ENCODE results near the gene ZFYVE28. TPM values are rescaled to one million over a fixed set of nuclear protein-coding genes. Genes with fewer than 3 reads are reported as not detected.

Gene ZFYVE28
- total and polyA plus RNA-seq, 5 donors from 2014 or later = 8.5 to 86.4 (median 17.6) TPM

- Mint-ChIP-seq H3K9me3 (no peaks in the 10 kb centered on the region), H3K4me3 (no peak overlapping the region)
- H3K4me1 ChIP-seq (ENCODE audit: control insufficient read depth, insufficient read depth, low read length, poor library complexity, severe bottlenecking) = peaks cover 19% of the 10 kb centered on the region
Observed at GRCh38 chr4:2421928-2422327, 3.5 kb upstream of the ZFYVE28 start.

GRCh38 chr4:2419814-2420213, 1.4 kb upstream of the ZFYVE28 start:
- Mint-ChIP-seq H3K27ac (peak overlapping the region; percentile 26 to 83 (median 83)), H3K27me3 (peaks cover 40% of the 10 kb centered on the region), H3K36me3 (no peaks in the 10 kb centered on the region), H3K4me3 (peak overlapping the region; percentile 49 to 91 (median 89)), H3K9me3 (no peaks in the 10 kb centered on the region), H3K4me1 (peaks cover 6 to 39% (median 22%) of the 10 kb centered on the region in 4 donors)
- ATAC-seq (ENCODE audit: low read depth in 2 of 2) (no peak), DNase-seq (no peak)
- H3K4me3 ChIP-seq (ENCODE audit: low read depth, low read length) = no peak overlapping the region
- H3K4me1 ChIP-seq (ENCODE audit: control insufficient read depth, insufficient read depth, low read length, poor library complexity, severe bottlenecking) = peaks cover 36% of the 10 kb centered on the region
- no peaks in the 10 kb centered on the region for H3K36me3 ChIP-seq (ENCODE audit: control insufficient read depth, insufficient read depth, low read length)
- peaks cover 8% of the 10 kb centered on the region for H3K27me3 ChIP-seq (ENCODE audit: control insufficient read depth, insufficient read depth, low read length)
- H3K27ac ChIP-seq (ENCODE audit: insufficient read depth, low read length, poor library complexity, severe bottlenecking) = peak overlapping the region; percentile 93
- H3K9me3 ChIP-seq (ENCODE audit: control insufficient read depth in 2 of 2, low read length in 2 of 2) = no peaks in the 10 kb centered on the region

More at GRCh38 chr4:2421928-2422327, 3.5 kb upstream of the ZFYVE28 start:
- H3K36me3 Mint-ChIP-seq = no peaks in the 10 kb centered on the region
- peak overlapping the region in 1 of 3 donors; percentile 66 for H3K27ac Mint-ChIP-seq
- DNase-seq (no peak), ATAC-seq (ENCODE audit: low read depth in 2 of 2) (no peak)
- no peak overlapping the region for H3K4me3 ChIP-seq (ENCODE audit: low read depth, low read length)
- peaks cover 40% of the 10 kb centered on the region for H3K27me3 Mint-ChIP-seq
- H3K4me1 Mint-ChIP-seq = peaks cover 6 to 22% (median 10%) of the 10 kb centered on the region in 4 donors
- H3K27me3 ChIP-seq (ENCODE audit: control insufficient read depth, insufficient read depth, low read length) = peaks cover 8% of the 10 kb centered on the region
- no peak overlapping the region for H3K27ac ChIP-seq (ENCODE audit: insufficient read depth, low read length, poor library complexity, severe bottlenecking)
- H3K36me3 ChIP-seq (ENCODE audit: control insufficient read depth, insufficient read depth, low read length) = no peaks in the 10 kb centered on the region
- no peaks in the 10 kb centered on the region for H3K9me3 ChIP-seq (ENCODE audit: control insufficient read depth in 2 of 2, low read length in 2 of 2)

DNA sequence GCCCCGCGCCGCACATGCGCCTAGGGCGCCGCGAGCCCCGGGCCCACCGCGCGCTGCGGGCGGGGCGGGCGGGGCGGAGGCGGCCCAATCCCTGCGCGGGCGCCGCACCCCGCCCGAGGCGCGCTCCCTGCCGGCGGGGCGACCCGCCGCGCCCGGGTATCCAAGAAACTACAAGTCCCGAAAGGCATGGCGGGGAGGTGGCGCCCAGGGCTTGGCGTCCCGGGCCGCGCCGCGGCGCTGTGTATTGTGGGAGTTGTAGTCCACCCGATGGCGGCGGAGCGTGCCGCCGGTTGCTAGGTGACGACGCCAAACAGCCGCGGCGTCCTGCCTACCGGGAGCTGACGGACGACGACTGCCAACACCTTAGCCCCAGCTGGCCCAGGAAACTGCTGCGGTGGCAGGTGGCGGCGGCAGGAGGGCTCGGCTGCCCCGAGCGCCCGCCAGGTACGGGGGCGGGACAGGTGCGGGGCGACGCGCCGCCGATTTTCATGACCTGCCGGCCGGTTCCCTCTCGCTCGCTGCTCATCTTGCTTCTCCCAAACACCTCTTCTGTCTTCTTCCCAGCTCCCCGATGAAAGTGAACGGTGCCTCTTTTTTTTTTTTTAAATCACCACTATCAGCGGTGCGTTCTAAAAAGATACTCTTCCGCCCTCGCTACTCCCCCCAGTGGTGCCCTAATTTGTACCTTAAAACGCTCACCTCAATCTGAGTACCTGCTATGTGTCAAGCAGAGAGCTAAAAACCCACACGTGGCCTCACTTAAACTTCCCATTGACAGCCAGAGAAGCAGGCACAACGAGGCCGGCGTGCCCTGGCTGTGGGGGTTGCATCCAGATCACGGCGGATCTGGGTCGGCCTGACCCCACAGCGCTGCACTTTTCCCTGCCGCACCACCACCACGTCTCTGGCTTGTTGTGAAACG, 466 bp upstream of the ZFYVE28 start, which contains the start of gene CFAP99:
TSS of gene CFAP99 (plus strand) at position 306 of the 922 bp plus-strand sequence.
- no peaks in the 10 kb centered on the region for H3K9me3 ChIP-seq (ENCODE audit: control insufficient read depth in 2 of 2, low read length in 2 of 2)
- H3K27ac ChIP-seq (ENCODE audit: insufficient read depth, low read length, poor library complexity, severe bottlenecking) = peak within 1 kb of the TSS; percentile 93
- H3K27me3 ChIP-seq (ENCODE audit: control insufficient read depth, insufficient read depth, low read length) = peaks cover 8% of the 10 kb centered on the region
- H3K36me3 ChIP-seq (ENCODE audit: control insufficient read depth, insufficient read depth, low read length) = no peaks in the 10 kb centered on the region
- peaks cover 6 to 48% (median 30%) of the 10 kb centered on the region in 4 donors for H3K4me1 Mint-ChIP-seq
- peaks cover 45% of the 10 kb centered on the region for H3K4me1 ChIP-seq (ENCODE audit: control insufficient read depth, insufficient read depth, low read length, poor library complexity, severe bottlenecking)
- H3K27ac Mint-ChIP-seq = peak within 1 kb of the TSS; percentile 83 to 96 (median 92)
- peak within 1 kb of the TSS; percentile 71 for H3K4me3 ChIP-seq (ENCODE audit: low read depth, low read length)
- peak within 1 kb of the TSS; percentile 91 to 94 (median 92) for H3K4me3 Mint-ChIP-seq
- no peaks in the 10 kb centered on the region for H3K9me3 Mint-ChIP-seq
- DNase-seq (peak; percentile 96 to 99 (median 98)), ATAC-seq (ENCODE audit: low read depth in 2 of 2) (peak; percentile 93)
- peaks cover 36% of the 10 kb centered on the region for H3K27me3 Mint-ChIP-seq
- H3K36me3 Mint-ChIP-seq = no peaks in the 10 kb centered on the region

DNA sequence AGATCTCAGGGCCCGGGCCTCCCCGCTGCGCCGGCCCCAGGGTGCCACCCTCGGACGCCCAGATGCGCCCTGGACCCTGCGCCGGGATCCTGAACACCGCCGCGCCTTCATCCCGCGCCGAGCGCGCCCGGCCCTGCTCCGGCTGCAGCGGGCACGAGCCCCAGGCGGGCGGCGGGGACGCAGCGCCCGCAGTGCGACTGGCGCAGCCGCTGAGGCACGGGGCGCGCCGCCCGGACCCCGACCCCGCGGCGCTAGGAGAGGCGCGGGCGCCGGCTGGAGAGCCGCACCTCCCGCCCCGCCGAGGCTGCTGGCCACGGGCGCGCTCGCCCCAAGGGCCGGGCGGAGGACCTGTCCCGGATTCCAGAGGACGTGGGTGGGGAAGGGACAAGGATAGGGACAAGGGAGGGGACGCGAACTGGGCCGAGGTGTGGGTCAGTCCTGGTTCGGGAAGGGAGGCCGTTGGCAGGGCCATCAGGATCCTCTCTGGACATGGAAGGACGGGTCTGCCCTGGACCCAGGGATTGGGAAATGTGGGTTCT, 1.1 kb downstream of the ZFYVE28 start:
- Mint-ChIP-seq H3K27ac (peak overlapping the region; percentile 32 to 80 (median 69)), H3K36me3 (no peaks in the 10 kb centered on the region), H3K27me3 (peaks cover 39% of the 10 kb centered on the region), H3K4me1 (peaks cover 11 to 64% (median 45%) of the 10 kb centered on the region in 4 donors), H3K9me3 (no peaks in the 10 kb centered on the region), H3K4me3 (peak overlapping the region; percentile 88 to 93 (median 90))
- Histone ChIP-seq H3K27ac (ENCODE audit: insufficient read depth, low read length, poor library complexity, severe bottlenecking) (peak overlapping the region; percentile 49), H3K27me3 (ENCODE audit: control insufficient read depth, insufficient read depth, low read length) (peaks cover 8% of the 10 kb centered on the region), H3K4me1 (ENCODE audit: control insufficient read depth, insufficient read depth, low read length, poor library complexity, severe bottlenecking) (peaks cover 61% of the 10 kb centered on the region), H3K36me3 (ENCODE audit: control insufficient read depth, insufficient read depth, low read length) (no peaks in the 10 kb centered on the region), H3K9me3 (ENCODE audit: control insufficient read depth in 2 of 2, low read length in 2 of 2) (no peaks in the 10 kb centered on the region), H3K4me3 (ENCODE audit: low read depth, low read length) (peak overlapping the region; percentile 71)
- peak in 1 of 3 donors; percentile 22 for DNase-seq
- no peak for ATAC-seq (ENCODE audit: low read depth in 2 of 2)

GRCh38 chr4:2416564-2417225, 1.8 kb downstream of the ZFYVE28 start:
- H3K9me3 ChIP-seq (ENCODE audit: control insufficient read depth in 2 of 2, low read length in 2 of 2) = no peaks in the 10 kb centered on the region
- peaks cover 5% of the 10 kb centered on the region for H3K27me3 ChIP-seq (ENCODE audit: control insufficient read depth, insufficient read depth, low read length)
- ATAC-seq (ENCODE audit: low read depth in 2 of 2) (no peak), DNase-seq (peak in 1 of 3 donors; percentile 30)
- peak overlapping the region; percentile 93 for H3K27ac ChIP-seq (ENCODE audit: insufficient read depth, low read length, poor library complexity, severe bottlenecking)
- peak overlapping the region; percentile 44 to 90 (median 87) for H3K27ac Mint-ChIP-seq
- peaks cover 33% of the 10 kb centered on the region for H3K27me3 Mint-ChIP-seq
- H3K4me1 ChIP-seq (ENCODE audit: control insufficient read depth, insufficient read depth, low read length, poor library complexity, severe bottlenecking) = peaks cover 67% of the 10 kb centered on the region
- peak overlapping the region; percentile 84 to 89 (median 88) for H3K4me3 Mint-ChIP-seq
- H3K9me3 Mint-ChIP-seq = no peaks in the 10 kb centered on the region
- no peaks in the 10 kb centered on the region for H3K36me3 ChIP-seq (ENCODE audit: control insufficient read depth, insufficient read depth, low read length)
- peaks cover 11 to 70% (median 46%) of the 10 kb centered on the region in 4 donors for H3K4me1 Mint-ChIP-seq
- peak overlapping the region; percentile 26 for H3K4me3 ChIP-seq (ENCODE audit: low read depth, low read length)
- no peaks in the 10 kb centered on the region for H3K36me3 Mint-ChIP-seq

GRCh38 chr4:2415881-2416563, 2.4 kb downstream of the ZFYVE28 start:
- Mint-ChIP-seq H3K36me3 (no peaks in the 10 kb centered on the region), H3K27ac (peak overlapping the region; percentile 44 to 90 (median 87)), H3K9me3 (no peaks in the 10 kb centered on the region), H3K27me3 (peaks cover 27% of the 10 kb centered on the region), H3K4me1 (peaks cover 12 to 77% (median 53%) of the 10 kb centered on the region in 4 donors), H3K4me3 (peak overlapping the region; percentile 84 to 89 (median 88))
- Histone ChIP-seq H3K36me3 (ENCODE audit: control insufficient read depth, insufficient read depth, low read length) (no peaks in the 10 kb centered on the region), H3K4me1 (ENCODE audit: control insufficient read depth, insufficient read depth, low read length, poor library complexity, severe bottlenecking) (peaks cover 73% of the 10 kb centered on the region), H3K27ac (ENCODE audit: insufficient read depth, low read length, poor library complexity, severe bottlenecking) (peak overlapping the region; percentile 93), H3K27me3 (ENCODE audit: control insufficient read depth, insufficient read depth, low read length) (peaks cover 4% of the 10 kb centered on the region), H3K9me3 (ENCODE audit: control insufficient read depth in 2 of 2, low read length in 2 of 2) (no peaks in the 10 kb centered on the region), H3K4me3 (ENCODE audit: low read depth, low read length) (peak overlapping the region; percentile 49)
- DNase-seq = peak in 1 of 3 donors; percentile 24
- no peak for ATAC-seq (ENCODE audit: low read depth in 2 of 2)

DNA sequence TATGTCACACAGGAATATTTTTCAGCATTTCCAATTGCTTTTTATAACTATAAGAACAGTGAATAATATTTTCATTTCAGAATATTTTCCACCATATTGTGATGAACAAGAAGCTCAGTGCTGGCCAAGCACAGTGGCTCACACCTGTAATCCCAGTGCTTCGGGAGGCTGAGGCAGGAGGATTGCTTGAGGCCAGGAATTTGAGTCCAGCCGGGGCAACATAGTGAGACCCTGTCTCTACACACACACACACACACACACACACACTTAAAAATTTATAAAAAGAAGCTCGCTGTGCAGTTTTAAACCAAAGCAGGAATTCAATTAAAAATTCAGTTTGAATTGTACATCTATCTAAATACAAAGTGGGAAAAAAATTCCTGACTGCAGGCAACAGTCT, 3.2 kb downstream of the ZFYVE28 start:
- no peaks in the 10 kb centered on the region for H3K9me3 ChIP-seq (ENCODE audit: control insufficient read depth in 2 of 2, low read length in 2 of 2)
- H3K9me3 Mint-ChIP-seq = no peaks in the 10 kb centered on the region
- no peaks in the 10 kb centered on the region for H3K36me3 ChIP-seq (ENCODE audit: control insufficient read depth, insufficient read depth, low read length)
- DNase-seq (no peak), ATAC-seq (ENCODE audit: low read depth in 2 of 2) (no peak)
- H3K27ac ChIP-seq (ENCODE audit: insufficient read depth, low read length, poor library complexity, severe bottlenecking) = peak overlapping the region; percentile 93
- H3K4me3 ChIP-seq (ENCODE audit: low read depth, low read length) = no peak overlapping the region
- peaks cover 78% of the 10 kb centered on the region for H3K4me1 ChIP-seq (ENCODE audit: control insufficient read depth, insufficient read depth, low read length, poor library complexity, severe bottlenecking)
- no peaks in the 10 kb centered on the region for H3K36me3 Mint-ChIP-seq
- H3K27me3 Mint-ChIP-seq = peaks cover 22% of the 10 kb centered on the region
- no peaks in the 10 kb centered on the region for H3K27me3 ChIP-seq (ENCODE audit: control insufficient read depth, insufficient read depth, low read length)
- H3K4me1 Mint-ChIP-seq = peaks cover 14 to 82% (median 56%) of the 10 kb centered on the region in 4 donors
- H3K27ac Mint-ChIP-seq = peak overlapping the region in 2 of 3 donors; percentile 44 to 63
- peak overlapping the region in 3 of 4 donors; percentile 83 to 88 (median 87) for H3K4me3 Mint-ChIP-seq

Measured in CD4-positive, CD25-positive, alpha-beta regulatory T cell (primary cell).